ENCODE data around the gene TRAK1. TPM values are rescaled to one million over a fixed set of nuclear protein-coding genes. Genes with fewer than 3 reads are reported as not detected.

TRAK1 gene
- total and polyA plus RNA-seq, 10 of the 15 experiments (the other 5 are each of a cell fraction or from before 2014, with no cell fraction given): 6.6 to 46.2 (median 23.7) TPM

GRCh38 chr3:42056840-42057239 lies 34.3 kb upstream of the TRAK1 start (continued):
- no peak for TF ChIP-seq IKZF1 (conservative IDR thresholded peaks at IDR 0.05)

GRCh38 chr3:42057561-42058211 lies 33.5 kb upstream of the TRAK1 start:
- intact Hi-C loops (cut with micrococcal nuclease; ENCODE audit: unreplicated experiment): no loop called here
- DNase-seq (ENCODE audit: low read depth, low spot score): no peak
- 19% methylated on average over 7 of the region's 7 CpGs for WGBS (ENCODE audit: insufficient coverage, insufficient replicate concordance, low lambda C conversion rate, missing lambda C conversion rate)
- 0 out of 2 replicates have a peak overlapping the region, but pooled peaks have one; percentile 13 for H3K9ac ChIP-seq (ENCODE audit: control insufficient read depth, insufficient read depth, low read length)
- H3K4me1 ChIP-seq (ENCODE audit: control insufficient read depth, insufficient read depth, low read length): peaks cover 21% of the 10 kb centered on the region
- no peaks in the 10 kb centered on the region for H3K27me3 ChIP-seq (replicated peaks in 1 of 2; ENCODE audit: control insufficient read depth in 2 of 2, insufficient read depth in 2 of 2, low read length in 1 of 2)
- ChIA-PET SMC1A (ENCODE audit: uncharacterized antibody, unreplicated experiment) (interaction anchor here (0.8 to 3.2 kb wide), 11 partner anchors 9 to 121 kb away, joined by 3 to 12 read pairs (median 3); no protein-coding TSS in a partner anchor), CTCF (interaction anchor here (0.6 to 1.7 kb wide), 3 partner anchors 10 to 42 kb away, joined by 3 to 5 read pairs (median 4); no protein-coding TSS in a partner anchor), POLR2A (interaction anchor here (1.0 to 1.2 kb wide), 2 partner anchors 32 to 36 kb away, joined by 3 read pairs; no protein-coding TSS in a partner anchor), RAD21 (ENCODE audit: unreplicated experiment) (interaction anchor here (0.7 to 1.2 kb wide), 3 partner anchors 8 to 40 kb away, joined by 3 read pairs; no protein-coding TSS in a partner anchor)
- peak; percentile 70 for FAIRE-seq
- H3K36me3 ChIP-seq (ENCODE audit: control insufficient read depth in 2 of 2, insufficient read depth in 2 of 2, low read length in 1 of 2): no peaks in the 10 kb centered on the region; a peak in 2 of 4 replicates
- H2AFZ ChIP-seq (ENCODE audit: control insufficient read depth, low read depth, low read length): no peak overlapping the region
- peak overlapping the region; percentile 45 for H3K27ac ChIP-seq (ENCODE audit: control insufficient read depth, insufficient read depth)
- peak overlapping the region; percentile 31; the same call in 1 of the 2 replicates for H3K4me3 ChIP-seq
- ATAC-seq: peak; percentile 88
- BruUV-seq (replicated peaks): no TSS peak
- in situ Hi-C loops (cut with MboI): no loop called here
- H4K20me1 ChIP-seq (ENCODE audit: control insufficient read depth, insufficient read depth): peaks cover 2% of the 10 kb centered on the region; the same call in 1 of the 2 replicates
- H3K4me2 ChIP-seq (ENCODE audit: control insufficient read depth, insufficient read depth): peak overlapping the region; percentile 85
- no peaks in the 10 kb centered on the region for H3K9me3 ChIP-seq (replicated peaks; ENCODE audit: control insufficient read depth, insufficient read depth, low read length)
- H3K79me2 ChIP-seq (ENCODE audit: control insufficient read depth, insufficient read depth, low read length): peaks cover 69% of the 10 kb centered on the region
- TF ChIP-seq STAT3 (IDR thresholded peaks at IDR 0.05; ENCODE audit: low read depth, low read length) (no peak), SUZ12 (IDR thresholded peaks at IDR 0.05; ENCODE audit: unreplicated experiment) (no peak), NFIC (IDR thresholded peaks at IDR 0.05; ENCODE audit: low read depth, low read length) (no peak), PML (IDR thresholded peaks at IDR 0.05; ENCODE audit: low read length) (no peak), CHD1 (IDR thresholded peaks at IDR 0.05; ENCODE audit: low read depth, low read length) (no peak), USF1 (IDR thresholded peaks at IDR 0.05; ENCODE audit: borderline replicate concordance, extremely low read length, insufficient read depth, low read depth, low read length) (no peak), EED (IDR thresholded peaks at IDR 0.05; ENCODE audit: low read depth) (peak; percentile 47; the same call in 1 of the 2 replicates), TAF1 (IDR thresholded peaks at IDR 0.05; ENCODE audit: borderline replicate concordance, low read depth, low read length) (peak; percentile 85; the same call in 1 of the 2 replicates), POLR2A (IDR thresholded peaks at IDR 0.05; ENCODE audit: low read depth, low read length) (peak; percentile 55; the same call in 1 of the 2 replicates), PAX5 (IDR thresholded peaks at IDR 0.05; ENCODE audit: borderline replicate concordance, low read depth, low read length) (peak; percentile 64; the same call in 1 of the 2 replicates), BHLHE40 (IDR thresholded peaks at IDR 0.05; ENCODE audit: borderline replicate concordance in 1 of 2, low read depth in 2 of 2, low read length in 1 of 2) (no peak), ZBTB40 (IDR thresholded peaks at IDR 0.05; ENCODE audit: borderline replicate concordance) (no peak), RELB (IDR thresholded peaks at IDR 0.05; ENCODE audit: low read depth) (no peak), POU2F2 (IDR thresholded peaks at IDR 0.05; ENCODE audit: borderline replicate concordance, low read depth, low read length) (0 out of 3 replicates have a peak, but pooled peaks have one; percentile 49)

All from GM12878 (cell line).